Prostate gland (tissue), 2 donors: ENCODE measurements around the gene KIF16B.

Source experiments
- CTCF ChIP-seq, 4 experiments: fragments of 200-600 bp in 2 of 4; fragments of 450-650 bp in 2 of 4; sonication (generic) in 2 of 4; IDR thresholded peaks; 1 replicate in 3 of 4; 2 replicates in 1 of 4; pipeline ENCODE4 v1.5.1; 2016 to 2019; ENCODE audit warnings: antibody characterized with exemption in 4 of 4, mild to moderate bottlenecking in 2 of 4, moderate library complexity in 2 of 4
- POLR2A ChIP-seq: fragments of 450-650 bp; IDR thresholded peaks from one replicate; pipeline ENCODE4 v1.6.1; 2016; ENCODE audit warnings: antibody characterized with exemption, mild to moderate bottlenecking
- POLR2AphosphoS5 ChIP-seq: sonication (generic); formaldehyde crosslinking; IDR thresholded peaks from one replicate; pipeline ENCODE4 v1.6.1; 2017; ENCODE audit warnings: antibody characterized with exemption

- TF ChIP-seq CTCF (IDR thresholded peaks at IDR 0.05) (no peak), POLR2A (no peak), POLR2AphosphoS5 (no peak)
These were observed 11.0 kb downstream of the KIF16B start for GRCh38 chr20:16562259-16562658.
